Measurements from ENCODE around the gene POLE. TPM values are rescaled to one million over a fixed set of nuclear protein-coding genes. Genes with fewer than 3 reads are reported as not detected.

The POLE gene
- total and polyA plus RNA-seq, 4 donors: 7.6 to 39.2 (median 19.7) TPM

DNA sequence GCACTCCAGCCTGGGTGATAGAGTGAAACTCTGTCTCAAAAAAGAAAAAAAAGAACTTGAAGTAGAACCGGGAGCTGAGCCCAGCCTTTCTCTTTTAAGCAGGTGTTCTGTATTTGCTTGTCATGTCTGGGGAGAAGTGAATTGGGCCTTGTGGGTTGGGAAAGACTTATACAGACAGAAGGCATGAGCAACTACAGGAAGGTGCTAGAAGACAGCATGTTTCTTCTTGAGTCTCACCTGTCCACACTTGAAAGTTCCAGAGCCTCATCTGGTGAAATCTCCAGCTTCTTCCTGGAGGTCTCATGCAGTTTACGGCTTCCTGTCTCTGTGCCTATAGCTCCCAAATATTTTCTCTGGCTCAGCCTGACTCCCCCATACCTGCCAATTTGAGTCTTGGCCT lies 26.0 kb upstream of the POLE start:
- H3K4me3 ChIP-seq (ENCODE audit: low read depth in 1 of 3, low read length in 3 of 3): no peak overlapping the region
- H3K4me1 ChIP-seq (ENCODE audit: control insufficient read depth in 4 of 4, insufficient read depth in 4 of 4, low read length in 3 of 4): peaks cover 0 to 18% (median 14%) of the 10 kb centered on the region in 4 donors
- TF ChIP-seq, protein P1, sequence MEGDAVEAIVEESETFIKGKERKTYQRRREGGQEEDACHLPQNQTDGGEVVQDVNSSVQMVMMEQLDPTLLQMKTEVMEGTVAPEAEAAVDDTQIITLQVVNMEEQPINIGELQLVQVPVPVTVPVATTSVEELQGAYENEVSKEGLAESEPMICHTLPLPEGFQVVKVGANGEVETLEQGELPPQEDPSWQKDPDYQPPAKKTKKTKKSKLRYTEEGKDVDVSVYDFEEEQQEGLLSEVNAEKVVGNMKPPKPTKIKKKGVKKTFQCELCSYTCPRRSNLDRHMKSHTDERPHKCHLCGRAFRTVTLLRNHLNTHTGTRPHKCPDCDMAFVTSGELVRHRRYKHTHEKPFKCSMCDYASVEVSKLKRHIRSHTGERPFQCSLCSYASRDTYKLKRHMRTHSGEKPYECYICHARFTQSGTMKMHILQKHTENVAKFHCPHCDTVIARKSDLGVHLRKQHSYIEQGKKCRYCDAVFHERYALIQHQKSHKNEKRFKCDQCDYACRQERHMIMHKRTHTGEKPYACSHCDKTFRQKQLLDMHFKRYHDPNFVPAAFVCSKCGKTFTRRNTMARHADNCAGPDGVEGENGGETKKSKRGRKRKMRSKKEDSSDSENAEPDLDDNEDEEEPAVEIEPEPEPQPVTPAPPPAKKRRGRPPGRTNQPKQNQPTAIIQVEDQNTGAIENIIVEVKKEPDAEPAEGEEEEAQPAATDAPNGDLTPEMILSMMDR (IDR thresholded peaks at IDR 0.05; ENCODE audit: low read depth, low read length, missing input control): no peak
- no peak for TF ChIP-seq TAF1 (conservative IDR thresholded peaks at IDR 0.05)
- TF ChIP-seq, protein P2, sequence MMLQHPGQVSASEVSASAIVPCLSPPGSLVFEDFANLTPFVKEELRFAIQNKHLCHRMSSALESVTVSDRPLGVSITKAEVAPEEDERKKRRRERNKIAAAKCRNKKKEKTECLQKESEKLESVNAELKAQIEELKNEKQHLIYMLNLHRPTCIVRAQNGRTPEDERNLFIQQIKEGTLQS (IDR thresholded peaks at IDR 0.05): no peak
- peaks cover 6 to 18% (median 11%) of the 10 kb centered on the region in 4 donors for H3K36me3 ChIP-seq (ENCODE audit: control insufficient read depth in 4 of 4, insufficient read depth in 3 of 4, low read depth in 1 of 4, low read length in 3 of 4)
- no peaks in the 10 kb centered on the region for H3K9me3 ChIP-seq (ENCODE audit: control insufficient read depth in 4 of 4, low read length in 3 of 4)
- DNase-seq (ENCODE audit: low spot score): no peak
- WGBS: 90% methylated on average over 2 of the region's 2 CpGs
- no peak overlapping the region for H3K27ac ChIP-seq (ENCODE audit: low read depth in 1 of 2, low read length in 2 of 2)
- no peaks in the 10 kb centered on the region for H3K27me3 ChIP-seq (ENCODE audit: control insufficient read depth in 4 of 4, insufficient read depth in 4 of 4, low read length in 3 of 4)
- no peak overlapping the region for H3K9ac ChIP-seq (ENCODE audit: low read depth in 1 of 2, low read length in 2 of 2)

DNA sequence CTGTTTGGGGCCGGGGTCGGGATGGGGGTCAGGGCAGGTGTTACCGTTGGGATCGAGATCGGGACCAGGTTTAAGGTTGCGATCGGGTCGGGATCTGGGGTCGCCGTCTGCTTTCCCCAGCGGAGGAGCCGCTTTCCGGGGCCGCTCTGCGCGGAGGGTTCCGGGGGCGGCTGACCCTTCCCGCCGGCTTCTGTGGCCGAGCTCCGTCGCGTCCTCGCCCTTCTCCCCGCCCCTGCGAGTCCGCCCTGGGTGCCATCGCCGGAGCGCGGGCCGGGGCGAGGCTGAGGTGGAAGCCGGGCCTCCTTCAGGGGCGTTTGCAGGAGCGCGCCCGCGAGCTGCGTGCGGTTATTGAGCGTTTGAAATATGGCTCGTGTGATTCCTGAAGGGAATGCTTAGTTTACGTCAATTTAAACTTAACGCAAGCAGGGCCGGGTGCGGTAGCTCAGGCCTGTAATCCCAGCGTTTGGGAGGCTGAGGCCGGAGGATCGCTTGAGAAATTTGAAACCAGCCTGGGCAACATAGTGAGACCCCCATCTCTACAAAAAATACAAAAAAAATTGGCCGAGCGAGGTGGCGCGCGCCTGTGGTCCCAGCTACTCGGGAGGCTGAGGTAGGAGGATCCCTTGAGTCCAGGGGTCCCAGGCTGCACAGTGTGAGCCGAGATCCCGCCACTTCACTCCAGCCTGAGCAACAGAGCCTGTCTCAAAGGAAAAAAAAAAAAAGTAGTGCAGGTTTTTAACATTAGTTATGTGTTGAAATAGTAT lies 24.1 kb upstream of the POLE start:
- H3K4me3 ChIP-seq (ENCODE audit: low read depth in 1 of 3, low read length in 3 of 3): peak overlapping the region; percentile 77 to 97 (median 85)
- TF ChIP-seq, protein P3, sequence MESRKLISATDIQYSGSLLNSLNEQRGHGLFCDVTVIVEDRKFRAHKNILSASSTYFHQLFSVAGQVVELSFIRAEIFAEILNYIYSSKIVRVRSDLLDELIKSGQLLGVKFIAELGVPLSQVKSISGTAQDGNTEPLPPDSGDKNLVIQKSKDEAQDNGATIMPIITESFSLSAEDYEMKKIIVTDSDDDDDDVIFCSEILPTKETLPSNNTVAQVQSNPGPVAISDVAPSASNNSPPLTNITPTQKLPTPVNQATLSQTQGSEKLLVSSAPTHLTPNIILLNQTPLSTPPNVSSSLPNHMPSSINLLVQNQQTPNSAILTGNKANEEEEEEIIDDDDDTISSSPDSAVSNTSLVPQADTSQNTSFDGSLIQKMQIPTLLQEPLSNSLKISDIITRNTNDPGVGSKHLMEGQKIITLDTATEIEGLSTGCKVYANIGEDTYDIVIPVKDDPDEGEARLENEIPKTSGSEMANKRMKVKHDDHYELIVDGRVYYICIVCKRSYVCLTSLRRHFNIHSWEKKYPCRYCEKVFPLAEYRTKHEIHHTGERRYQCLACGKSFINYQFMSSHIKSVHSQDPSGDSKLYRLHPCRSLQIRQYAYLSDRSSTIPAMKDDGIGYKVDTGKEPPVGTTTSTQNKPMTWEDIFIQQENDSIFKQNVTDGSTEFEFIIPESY (IDR thresholded peaks at IDR 0.05): no peak
- TF ChIP-seq FOXA1 (IDR thresholded peaks at IDR 0.05): no peak
- TF ChIP-seq, protein P2 (IDR thresholded peaks at IDR 0.05): no peak
- TF ChIP-seq HNF4G (IDR thresholded peaks at IDR 0.05): no peak
- TF ChIP-seq, protein P4, sequence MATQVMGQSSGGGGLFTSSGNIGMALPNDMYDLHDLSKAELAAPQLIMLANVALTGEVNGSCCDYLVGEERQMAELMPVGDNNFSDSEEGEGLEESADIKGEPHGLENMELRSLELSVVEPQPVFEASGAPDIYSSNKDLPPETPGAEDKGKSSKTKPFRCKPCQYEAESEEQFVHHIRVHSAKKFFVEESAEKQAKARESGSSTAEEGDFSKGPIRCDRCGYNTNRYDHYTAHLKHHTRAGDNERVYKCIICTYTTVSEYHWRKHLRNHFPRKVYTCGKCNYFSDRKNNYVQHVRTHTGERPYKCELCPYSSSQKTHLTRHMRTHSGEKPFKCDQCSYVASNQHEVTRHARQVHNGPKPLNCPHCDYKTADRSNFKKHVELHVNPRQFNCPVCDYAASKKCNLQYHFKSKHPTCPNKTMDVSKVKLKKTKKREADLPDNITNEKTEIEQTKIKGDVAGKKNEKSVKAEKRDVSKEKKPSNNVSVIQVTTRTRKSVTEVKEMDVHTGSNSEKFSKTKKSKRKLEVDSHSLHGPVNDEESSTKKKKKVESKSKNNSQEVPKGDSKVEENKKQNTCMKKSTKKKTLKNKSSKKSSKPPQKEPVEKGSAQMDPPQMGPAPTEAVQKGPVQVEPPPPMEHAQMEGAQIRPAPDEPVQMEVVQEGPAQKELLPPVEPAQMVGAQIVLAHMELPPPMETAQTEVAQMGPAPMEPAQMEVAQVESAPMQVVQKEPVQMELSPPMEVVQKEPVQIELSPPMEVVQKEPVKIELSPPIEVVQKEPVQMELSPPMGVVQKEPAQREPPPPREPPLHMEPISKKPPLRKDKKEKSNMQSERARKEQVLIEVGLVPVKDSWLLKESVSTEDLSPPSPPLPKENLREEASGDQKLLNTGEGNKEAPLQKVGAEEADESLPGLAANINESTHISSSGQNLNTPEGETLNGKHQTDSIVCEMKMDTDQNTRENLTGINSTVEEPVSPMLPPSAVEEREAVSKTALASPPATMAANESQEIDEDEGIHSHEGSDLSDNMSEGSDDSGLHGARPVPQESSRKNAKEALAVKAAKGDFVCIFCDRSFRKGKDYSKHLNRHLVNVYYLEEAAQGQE (IDR thresholded peaks at IDR 0.05): no peak
- no peak for TF ChIP-seq EGR1 (IDR thresholded peaks at IDR 0.05; ENCODE audit: low read depth in 2 of 2)
- TF ChIP-seq YY1 (IDR thresholded peaks at IDR 0.05): no peak
- peak; percentile 50 for DNase-seq (ENCODE audit: low spot score)
- peak overlapping the region; percentile 47 to 85 for H3K9ac ChIP-seq (ENCODE audit: low read depth in 1 of 2, low read length in 2 of 2)
- peaks cover 0 to 7% (median 3%) of the 10 kb centered on the region in 4 donors for H3K36me3 ChIP-seq (ENCODE audit: control insufficient read depth in 4 of 4, insufficient read depth in 3 of 4, low read depth in 1 of 4, low read length in 3 of 4)
- H3K27me3 ChIP-seq (ENCODE audit: control insufficient read depth in 4 of 4, insufficient read depth in 4 of 4, low read length in 3 of 4): no peaks in the 10 kb centered on the region
- 9% methylated on average over 59 of the region's 59 CpGs for WGBS
- peaks cover 0 to 18% (median 14%) of the 10 kb centered on the region in 4 donors for H3K4me1 ChIP-seq (ENCODE audit: control insufficient read depth in 4 of 4, insufficient read depth in 4 of 4, low read length in 3 of 4)
- peak overlapping the region; percentile 42 to 57 for H3K27ac ChIP-seq (ENCODE audit: low read depth in 1 of 2, low read length in 2 of 2)
- H3K9me3 ChIP-seq (ENCODE audit: control insufficient read depth in 4 of 4, low read length in 3 of 4): no peaks in the 10 kb centered on the region
